Body of pancreas (tissue), 4 donors: ENCODE results near the gene FOXL1. TPM values are rescaled to one million over a fixed set of nuclear protein-coding genes. Genes with fewer than 3 reads are reported as not detected.

Source experiments
- ATAC-seq: fragments of 150-250 bp; one replicate; pipeline ENCODE4 v1.9.1; 2016
- DNase-seq, 4 donors: peaks; one replicate each; pipeline ENCODE4 v3.0.0-alpha.2; 2019
- H3K27ac ChIP-seq, 4 donors: fragments of 200-600 bp; sonication (generic); 1 replicate in 3 of 4; 2 replicates in 1 of 4; pipeline versions ENCODE4 v1.5.1 to v1.6.1; 2016 to 2019; ENCODE audit warnings: mild to moderate bottlenecking in 1 of 4, mixed read lengths in 1 of 4, moderate library complexity in 1 of 4
- H3K27me3 ChIP-seq, 2 donors: fragments of 200-600 bp; sonication (generic); one replicate each; pipeline ENCODE4 v1.6.0; 2016; ENCODE audit warnings: mild to moderate bottlenecking in 1 of 2
- H3K36me3 ChIP-seq, 2 donors: fragments of 200-600 bp; sonication (generic); replicated peaks in 1 of 2; 2 replicates each; pipeline ENCODE4 v1.5.1; 2016; ENCODE audit warnings: low read depth in 2 of 2; ENCODE audit not compliant: insufficient read depth in 1 of 2
- H3K4me1 ChIP-seq: fragments of 200-600 bp; sonication (generic); one replicate; pipeline ENCODE4 v1.6.0; 2016
- H3K4me3 ChIP-seq, 2 donors: fragments of 200-600 bp; sonication (generic); 1 replicate in 1 of 2; 2 replicates in 1 of 2; pipeline ENCODE4 v1.5.1; 2016 to 2019
- H3K9me3 ChIP-seq, 3 donors: fragments of 200-600 bp; sonication (generic); 1 replicate in 2 of 3; 2 replicates in 1 of 3; pipeline ENCODE4 v1.5.1; 2016
- POLR2A ChIP-seq, 3 donors: fragments of 450-650 bp; IDR thresholded peaks; one replicate each; pipeline ENCODE4 v1.6.1; 2016; ENCODE audit warnings: antibody characterized with exemption in 3 of 3, mild to moderate bottlenecking in 2 of 3
- WGBS, 2 donors: methylation state at CpG; one replicate each; pipeline ENCODE4 v1.1.5; 2017; 5-methylcytosine and 5-hydroxymethylcytosine counted together
- intact Hi-C: fragments of 100-400 bp; cut with DNase I; formaldehyde crosslinking; loops from one replicate; pipeline ENCODE4 v1.15.1; 2023
- total RNA-seq, 2 donors: library from RNA; depleted of rRNA; stranded (reverse); fragments of >200 nt; gene quantifications; one replicate each; pipeline ENCODE4 v1.1.0, GENCODE V29; 2016
- TF ChIP-seq, protein P1 (sequence below), 7 experiments: fragments of 450-650 bp in 4 of 7; fragments of 200-600 bp in 3 of 7; sonication (generic) in 3 of 7; IDR thresholded peaks; one replicate each; pipeline ENCODE4 v1.5.1; 2016 to 2019; ENCODE audit warnings: antibody characterized with exemption in 7 of 7

Gene FOXL1
- total RNA-seq, 2 donors from 2014 or later: 0.52 TPM; not detected in 1

DNA sequence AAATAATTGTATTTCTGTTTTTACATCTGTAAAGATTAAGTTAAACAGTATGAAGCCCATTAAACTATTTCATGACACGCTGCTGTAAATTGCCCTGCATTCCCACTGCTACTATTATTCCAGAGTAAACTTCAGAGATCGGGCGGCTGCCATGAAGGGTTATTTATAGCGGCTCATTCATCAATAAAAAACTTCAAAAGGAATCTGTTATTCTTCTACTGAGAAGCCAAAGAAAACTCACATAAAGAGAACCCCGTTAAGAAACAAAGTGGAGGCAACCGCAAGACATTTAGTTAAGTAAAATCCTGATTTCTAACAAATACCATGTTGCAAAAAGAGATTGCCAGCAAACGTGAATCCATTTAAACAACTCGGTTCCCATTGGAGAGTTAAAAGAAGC lies 16.4 kb downstream of the FOXL1 start:
- WGBS, 2 donors: 12 to 15% methylated on average over 8 of the region's 8 CpGs
- DNase-seq: no peak
- Histone ChIP-seq H3K27ac (no peak overlapping the region), H3K36me3 (no peaks in the 10 kb centered on the region), H3K4me3 (no peak overlapping the region), H3K4me1 (no peaks in the 10 kb centered on the region), H3K27me3 (peaks cover 0 to 5% of the 10 kb centered on the region in 2 donors), H3K9me3 (no peaks in the 10 kb centered on the region)
- intact Hi-C loops: no loop called here
- TF ChIP-seq POLR2A (IDR thresholded peaks at IDR 0.05): no peak
- TF ChIP-seq, protein P1, sequence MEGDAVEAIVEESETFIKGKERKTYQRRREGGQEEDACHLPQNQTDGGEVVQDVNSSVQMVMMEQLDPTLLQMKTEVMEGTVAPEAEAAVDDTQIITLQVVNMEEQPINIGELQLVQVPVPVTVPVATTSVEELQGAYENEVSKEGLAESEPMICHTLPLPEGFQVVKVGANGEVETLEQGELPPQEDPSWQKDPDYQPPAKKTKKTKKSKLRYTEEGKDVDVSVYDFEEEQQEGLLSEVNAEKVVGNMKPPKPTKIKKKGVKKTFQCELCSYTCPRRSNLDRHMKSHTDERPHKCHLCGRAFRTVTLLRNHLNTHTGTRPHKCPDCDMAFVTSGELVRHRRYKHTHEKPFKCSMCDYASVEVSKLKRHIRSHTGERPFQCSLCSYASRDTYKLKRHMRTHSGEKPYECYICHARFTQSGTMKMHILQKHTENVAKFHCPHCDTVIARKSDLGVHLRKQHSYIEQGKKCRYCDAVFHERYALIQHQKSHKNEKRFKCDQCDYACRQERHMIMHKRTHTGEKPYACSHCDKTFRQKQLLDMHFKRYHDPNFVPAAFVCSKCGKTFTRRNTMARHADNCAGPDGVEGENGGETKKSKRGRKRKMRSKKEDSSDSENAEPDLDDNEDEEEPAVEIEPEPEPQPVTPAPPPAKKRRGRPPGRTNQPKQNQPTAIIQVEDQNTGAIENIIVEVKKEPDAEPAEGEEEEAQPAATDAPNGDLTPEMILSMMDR (IDR thresholded peaks at IDR 0.05): no peak
- ATAC-seq: no peak

DNA sequence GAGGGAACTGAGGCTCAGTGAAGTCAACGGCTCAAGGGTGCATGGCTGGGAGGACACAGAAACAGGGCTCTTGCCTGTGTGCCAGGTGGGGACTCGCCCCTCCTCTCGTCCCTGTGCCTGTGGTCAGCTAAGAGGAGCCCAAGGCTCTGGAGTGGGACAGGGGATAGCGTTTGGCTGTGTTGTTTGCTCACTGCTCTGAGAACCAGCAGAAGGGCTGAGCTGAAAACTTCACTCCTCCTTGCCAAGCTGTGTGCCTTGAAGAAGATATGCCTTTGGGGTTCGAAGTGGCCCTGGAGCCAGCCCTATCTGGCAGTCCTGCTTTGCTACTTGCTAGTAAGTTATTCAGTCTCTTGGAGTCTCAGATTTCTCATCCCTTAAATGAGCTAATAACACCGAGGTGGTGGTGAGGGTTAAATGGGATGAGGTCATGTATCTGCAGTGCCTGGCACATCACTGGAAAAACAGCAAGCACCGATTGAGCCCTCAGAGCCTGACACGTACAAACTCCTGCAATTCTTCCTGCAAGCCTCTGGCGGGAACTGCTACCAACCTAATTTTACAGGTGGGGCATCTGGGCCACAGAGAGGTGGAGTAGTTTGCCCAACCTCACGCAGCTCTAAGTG lies 17.7 kb downstream of the FOXL1 start:
- intact Hi-C loops: no loop called here
- WGBS, 2 donors: 35 to 39% methylated on average over 10 of the region's 10 CpGs
- no peaks in the 10 kb centered on the region for H3K9me3 ChIP-seq
- H3K27me3 ChIP-seq: peaks cover 0 to 5% of the 10 kb centered on the region in 2 donors
- DNase-seq (no peak), ATAC-seq (no peak)
- H3K4me1 ChIP-seq: no peaks in the 10 kb centered on the region
- H3K27ac ChIP-seq: no peak overlapping the region
- TF ChIP-seq, protein P1 (IDR thresholded peaks at IDR 0.05): no peak
- TF ChIP-seq POLR2A (IDR thresholded peaks at IDR 0.05): no peak
- H3K36me3 ChIP-seq: no peaks in the 10 kb centered on the region
- no peak overlapping the region for H3K4me3 ChIP-seq

DNA sequence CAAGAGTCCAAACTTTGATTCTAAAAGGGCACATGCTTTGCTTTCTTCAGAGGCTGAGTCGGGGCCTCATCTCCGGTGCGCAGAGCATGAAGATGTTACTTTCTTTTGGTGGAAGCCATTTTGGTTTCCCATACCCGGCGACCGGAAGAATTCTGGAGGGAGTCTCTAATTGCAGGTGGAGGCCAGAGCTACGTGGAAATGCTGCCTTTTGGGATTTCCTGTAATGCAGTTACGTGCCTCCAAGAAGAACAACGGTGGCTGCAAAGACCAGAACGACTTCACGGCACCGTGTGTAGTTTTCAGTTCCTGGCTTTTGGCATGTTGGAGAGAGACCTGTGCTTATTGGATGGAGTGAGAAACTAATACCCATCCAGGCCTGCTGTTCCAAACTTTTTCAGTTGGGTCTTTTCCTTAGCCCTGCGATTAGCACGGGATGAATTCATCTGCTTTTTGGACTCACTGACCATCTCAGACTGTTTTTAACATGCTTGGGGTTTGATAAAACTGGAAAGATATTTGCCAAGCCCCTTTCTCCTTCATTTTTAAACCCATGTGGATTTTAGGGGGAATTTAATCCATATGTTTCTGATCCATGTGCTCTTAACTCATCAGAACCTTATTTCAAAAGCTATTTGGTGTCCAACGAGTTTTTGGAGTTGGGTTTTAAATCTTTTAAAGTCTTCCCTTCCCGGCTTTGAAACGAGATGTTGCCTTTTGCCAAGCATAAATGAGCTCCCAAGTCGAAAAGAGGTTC lies 19.0 kb downstream of the FOXL1 start:
- DNase-seq: no peak
- no peaks in the 10 kb centered on the region for H3K36me3 ChIP-seq
- H3K4me3 ChIP-seq: no peak overlapping the region
- WGBS, 2 donors: 66 to 70% methylated on average over 18 of the region's 18 CpGs
- H3K9me3 ChIP-seq: no peaks in the 10 kb centered on the region
- no peak for TF ChIP-seq POLR2A (IDR thresholded peaks at IDR 0.05)
- TF ChIP-seq, protein P1 (IDR thresholded peaks at IDR 0.05): no peak
- peaks cover 0 to 5% of the 10 kb centered on the region in 2 donors for H3K27me3 ChIP-seq
- intact Hi-C loops: no loop called here
- ATAC-seq: no peak
- H3K4me1 ChIP-seq: no peaks in the 10 kb centered on the region
- no peak overlapping the region for H3K27ac ChIP-seq

DNA sequence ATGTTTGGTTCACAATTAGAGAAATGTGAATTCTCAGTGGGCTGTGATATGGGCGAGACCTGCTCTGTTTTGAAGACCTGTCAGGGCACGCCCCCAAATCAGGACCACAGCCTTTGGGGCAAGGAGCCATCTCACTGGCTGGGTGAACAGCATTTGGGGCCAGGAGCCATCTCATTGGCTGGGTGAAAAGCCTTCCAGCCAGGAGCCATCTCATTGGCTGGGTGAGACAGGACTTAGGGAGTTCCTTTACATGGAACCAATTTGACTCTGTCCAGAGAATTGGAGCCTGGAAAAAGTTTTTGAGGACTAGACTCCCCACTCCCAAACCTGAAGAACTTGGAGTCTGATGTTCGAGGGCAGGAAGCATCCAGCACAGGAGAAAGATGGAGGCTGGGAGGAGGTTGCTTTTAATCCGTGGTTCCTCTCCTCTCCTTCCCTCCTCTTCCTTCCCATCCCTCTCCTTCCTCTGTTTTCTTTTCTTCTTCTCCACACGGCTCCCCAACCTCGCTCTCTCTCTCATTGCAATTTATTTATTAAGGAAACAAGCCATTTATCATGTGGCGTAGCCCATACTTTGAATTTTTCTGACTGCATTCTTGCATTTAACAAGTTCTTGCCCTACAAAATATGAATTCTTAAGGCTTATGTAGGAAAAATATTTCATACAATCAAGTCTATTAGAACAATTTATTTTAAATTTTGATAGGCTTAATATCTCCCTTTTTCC lies 19.7 kb downstream of the FOXL1 start:
- H3K36me3 ChIP-seq: no peaks in the 10 kb centered on the region
- no peaks in the 10 kb centered on the region for H3K9me3 ChIP-seq
- intact Hi-C loops: no loop called here
- peaks cover 0 to 5% of the 10 kb centered on the region in 2 donors for H3K27me3 ChIP-seq
- no peaks in the 10 kb centered on the region for H3K4me1 ChIP-seq
- H3K27ac ChIP-seq: no peak overlapping the region
- H3K4me3 ChIP-seq: no peak overlapping the region
- WGBS, 2 donors: 45 to 48% methylated on average over 7 of the region's 7 CpGs
- ATAC-seq (no peak), DNase-seq (no peak)
- no peak for TF ChIP-seq POLR2A (IDR thresholded peaks at IDR 0.05)
- TF ChIP-seq, protein P1 (IDR thresholded peaks at IDR 0.05): no peak
